ENCODE measurements around the gene COL6A5. TPM values are rescaled to one million over a fixed set of nuclear protein-coding genes. Genes with fewer than 3 reads are reported as not detected.

COL6A5 gene
- polyA plus RNA-seq, 3 donors, result not detected

DNA sequence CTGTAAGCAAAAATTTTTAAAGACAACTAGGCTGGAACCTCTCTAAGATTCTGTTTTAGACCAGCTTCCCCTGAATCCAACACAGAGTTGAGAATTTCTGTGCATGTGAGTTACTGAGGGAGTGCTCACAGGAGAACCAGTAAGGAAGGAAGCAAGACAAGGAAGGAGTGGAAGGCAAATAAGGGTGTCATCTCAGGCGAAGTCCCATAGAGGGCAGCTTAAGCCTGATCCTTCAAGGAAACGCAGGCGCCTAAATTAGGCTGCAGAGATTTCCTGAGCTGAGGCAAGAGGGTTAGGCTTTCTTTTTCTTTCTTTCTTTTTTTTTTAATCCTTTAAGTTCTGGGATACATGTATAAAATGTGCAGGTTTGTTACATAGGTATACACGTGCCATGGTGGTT, 135.3 kb downstream of the COL6A5 start:
- WGBS (ENCODE audit: insufficient coverage), result 10% methylated on average over 2 of the region's 4 CpGs
- Histone ChIP-seq H3K9me3 (replicated peaks in 1 of 2; ENCODE audit: control insufficient read depth in 1 of 2, insufficient read depth in 1 of 2, low read length in 2 of 2) (no peaks in the 10 kb centered on the region), H3K36me3 (replicated peaks in 1 of 2; ENCODE audit: control insufficient read depth in 1 of 2, insufficient read depth in 2 of 2, low read length in 2 of 2) (no peaks in the 10 kb centered on the region), H3K79me2 (ENCODE audit: insufficient read depth, low read length) (no peaks in the 10 kb centered on the region), H2AFZ (ENCODE audit: insufficient read depth, low read depth, low read length, poor library complexity, severe bottlenecking) (no peak overlapping the region), H3K27ac (ENCODE audit: low read depth in 1 of 2, low read length in 2 of 2) (no peak overlapping the region), H3K4me2 (replicated peaks; ENCODE audit: extremely low read depth, low read length, poor library complexity, severe bottlenecking) (no peak overlapping the region), H3K4me3 (replicated peaks in 1 of 3; ENCODE audit: low read depth in 2 of 3, low read length in 3 of 3) (no peak overlapping the region), H3K9ac (ENCODE audit: insufficient read depth, low read length, poor library complexity, severe bottlenecking) (no peak overlapping the region), H3K4me1 (ENCODE audit: control insufficient read depth in 1 of 2, insufficient read depth in 2 of 2, low read length in 2 of 2) (no peaks in the 10 kb centered on the region), H4K20me1 (ENCODE audit: insufficient read depth, low read length) (no peaks in the 10 kb centered on the region), H3K27me3 (ENCODE audit: control insufficient read depth in 2 of 2, insufficient read depth in 2 of 2, low read length in 2 of 2) (no peaks in the 10 kb centered on the region)
- intact Hi-C loops (cut with micrococcal nuclease), result no loop called here
- Mint-ChIP-seq H3K4me1 (no peaks in the 10 kb centered on the region), H3K9me3 (peaks cover 0 to 5% (median 0%) of the 10 kb centered on the region in 7 donors), H3K4me3 (no peak overlapping the region), H3K36me3 (no peaks in the 10 kb centered on the region), H3K27ac (no peak overlapping the region), H3K27me3 (ENCODE audit: low read depth in 3 of 3) (peaks cover 0 to 2% (median 2%) of the 10 kb centered on the region in 3 donors)
- DNase-seq, result no peak
- TF ChIP-seq, protein P1, sequence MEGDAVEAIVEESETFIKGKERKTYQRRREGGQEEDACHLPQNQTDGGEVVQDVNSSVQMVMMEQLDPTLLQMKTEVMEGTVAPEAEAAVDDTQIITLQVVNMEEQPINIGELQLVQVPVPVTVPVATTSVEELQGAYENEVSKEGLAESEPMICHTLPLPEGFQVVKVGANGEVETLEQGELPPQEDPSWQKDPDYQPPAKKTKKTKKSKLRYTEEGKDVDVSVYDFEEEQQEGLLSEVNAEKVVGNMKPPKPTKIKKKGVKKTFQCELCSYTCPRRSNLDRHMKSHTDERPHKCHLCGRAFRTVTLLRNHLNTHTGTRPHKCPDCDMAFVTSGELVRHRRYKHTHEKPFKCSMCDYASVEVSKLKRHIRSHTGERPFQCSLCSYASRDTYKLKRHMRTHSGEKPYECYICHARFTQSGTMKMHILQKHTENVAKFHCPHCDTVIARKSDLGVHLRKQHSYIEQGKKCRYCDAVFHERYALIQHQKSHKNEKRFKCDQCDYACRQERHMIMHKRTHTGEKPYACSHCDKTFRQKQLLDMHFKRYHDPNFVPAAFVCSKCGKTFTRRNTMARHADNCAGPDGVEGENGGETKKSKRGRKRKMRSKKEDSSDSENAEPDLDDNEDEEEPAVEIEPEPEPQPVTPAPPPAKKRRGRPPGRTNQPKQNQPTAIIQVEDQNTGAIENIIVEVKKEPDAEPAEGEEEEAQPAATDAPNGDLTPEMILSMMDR (IDR thresholded peaks at IDR 0.05), result no peak

DNA sequence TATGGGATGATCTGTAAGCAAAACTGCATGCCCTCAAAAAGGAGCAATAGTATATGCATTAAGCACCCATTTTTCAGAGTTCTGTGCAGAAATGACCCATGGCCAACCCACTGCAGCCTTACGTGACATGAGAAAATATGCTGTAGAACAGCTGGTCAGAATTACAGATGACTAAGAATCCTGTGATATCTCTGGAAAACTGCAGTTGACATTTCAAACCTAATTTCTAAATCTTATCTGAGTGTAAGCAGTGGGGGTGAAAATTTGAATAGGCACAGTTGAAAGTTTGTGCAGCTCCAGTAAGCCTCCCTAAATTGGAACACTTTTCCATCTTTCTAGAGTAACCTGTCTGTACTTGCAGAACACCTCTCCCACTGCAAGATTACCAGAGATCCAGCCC, 142.8 kb downstream of the COL6A5 start:
- Histone ChIP-seq H3K4me3 (replicated peaks in 1 of 3; ENCODE audit: low read depth in 2 of 3, low read length in 3 of 3) (no peak overlapping the region), H3K36me3 (replicated peaks in 1 of 2; ENCODE audit: control insufficient read depth in 1 of 2, insufficient read depth in 2 of 2, low read length in 2 of 2) (no peaks in the 10 kb centered on the region), H3K9ac (ENCODE audit: insufficient read depth, low read length, poor library complexity, severe bottlenecking) (no peak overlapping the region), H3K4me2 (replicated peaks; ENCODE audit: extremely low read depth, low read length, poor library complexity, severe bottlenecking) (no peak overlapping the region), H3K4me1 (ENCODE audit: control insufficient read depth in 1 of 2, insufficient read depth in 2 of 2, low read length in 2 of 2) (no peaks in the 10 kb centered on the region), H4K20me1 (ENCODE audit: insufficient read depth, low read length) (no peaks in the 10 kb centered on the region), H3K27ac (ENCODE audit: low read depth in 1 of 2, low read length in 2 of 2) (no peak overlapping the region), H3K27me3 (ENCODE audit: control insufficient read depth in 2 of 2, insufficient read depth in 2 of 2, low read length in 2 of 2) (no peaks in the 10 kb centered on the region), H2AFZ (ENCODE audit: insufficient read depth, low read depth, low read length, poor library complexity, severe bottlenecking) (no peak overlapping the region), H3K9me3 (replicated peaks in 1 of 2; ENCODE audit: control insufficient read depth in 1 of 2, insufficient read depth in 1 of 2, low read length in 2 of 2) (no peaks in the 10 kb centered on the region), H3K79me2 (ENCODE audit: insufficient read depth, low read length) (no peaks in the 10 kb centered on the region)
- TF ChIP-seq, protein P1 (IDR thresholded peaks at IDR 0.05), result no peak
- Mint-ChIP-seq H3K4me1 (no peaks in the 10 kb centered on the region), H3K4me3 (no peak overlapping the region), H3K9me3 (peaks cover 0 to 6% (median 2%) of the 10 kb centered on the region in 7 donors), H3K27me3 (ENCODE audit: low read depth in 3 of 3) (peaks cover 1 to 5% (median 2%) of the 10 kb centered on the region in 3 donors), H3K27ac (no peak overlapping the region), H3K36me3 (no peaks in the 10 kb centered on the region)
- no CpG with 5 or more reads among the region's 1 CpG for WGBS (ENCODE audit: insufficient coverage)
- intact Hi-C loops (cut with micrococcal nuclease), result no loop called here
- no peak for DNase-seq

All from CD14-positive monocyte (primary cell).